B cell (primary cell): Measurements from ENCODE around the gene POMT2.

ENCODE experiments used
- EZH2 ChIP-seq: IDR thresholded peaks from 2 replicates; pipeline ENCODE4 v1.6.1; 2012; ENCODE audit warnings: borderline replicate concordance, low read depth, mild to moderate bottlenecking, moderate library complexity, low read length; ENCODE audit not compliant: insufficient read depth, poor library complexity, severe bottlenecking
- TF ChIP-seq, protein P1 (sequence below): fragments of 200-600 bp; IDR thresholded peaks from one replicate; pipeline ENCODE4 v1.8.0; 2022; ENCODE audit warnings: antibody characterized with exemption, mild to moderate bottlenecking

DNA sequence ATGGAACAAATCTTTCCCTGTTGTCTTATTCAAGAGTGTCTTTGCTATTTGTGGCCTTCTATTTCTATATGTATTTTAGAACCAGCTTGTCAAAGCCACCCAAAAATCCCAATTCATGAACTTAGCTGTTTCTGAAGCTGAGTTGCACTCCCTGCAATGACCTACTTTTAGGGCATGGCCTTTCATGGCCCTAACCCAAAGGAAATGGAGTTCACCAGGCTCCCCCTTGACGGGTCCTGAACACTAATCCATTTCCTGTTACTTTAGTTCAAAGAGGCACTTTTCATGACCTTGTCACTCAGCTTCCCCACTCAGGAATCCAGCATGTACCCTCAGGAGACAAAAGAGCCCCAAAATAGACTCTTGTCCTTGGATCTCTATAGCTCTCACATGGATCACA, 48.6 kb upstream of the POMT2 start:
- TF ChIP-seq, protein P1, sequence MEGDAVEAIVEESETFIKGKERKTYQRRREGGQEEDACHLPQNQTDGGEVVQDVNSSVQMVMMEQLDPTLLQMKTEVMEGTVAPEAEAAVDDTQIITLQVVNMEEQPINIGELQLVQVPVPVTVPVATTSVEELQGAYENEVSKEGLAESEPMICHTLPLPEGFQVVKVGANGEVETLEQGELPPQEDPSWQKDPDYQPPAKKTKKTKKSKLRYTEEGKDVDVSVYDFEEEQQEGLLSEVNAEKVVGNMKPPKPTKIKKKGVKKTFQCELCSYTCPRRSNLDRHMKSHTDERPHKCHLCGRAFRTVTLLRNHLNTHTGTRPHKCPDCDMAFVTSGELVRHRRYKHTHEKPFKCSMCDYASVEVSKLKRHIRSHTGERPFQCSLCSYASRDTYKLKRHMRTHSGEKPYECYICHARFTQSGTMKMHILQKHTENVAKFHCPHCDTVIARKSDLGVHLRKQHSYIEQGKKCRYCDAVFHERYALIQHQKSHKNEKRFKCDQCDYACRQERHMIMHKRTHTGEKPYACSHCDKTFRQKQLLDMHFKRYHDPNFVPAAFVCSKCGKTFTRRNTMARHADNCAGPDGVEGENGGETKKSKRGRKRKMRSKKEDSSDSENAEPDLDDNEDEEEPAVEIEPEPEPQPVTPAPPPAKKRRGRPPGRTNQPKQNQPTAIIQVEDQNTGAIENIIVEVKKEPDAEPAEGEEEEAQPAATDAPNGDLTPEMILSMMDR, result no peak
- no peak for TF ChIP-seq EZH2
